Stomach (tissue), 4 donors: Measurements from ENCODE around the gene MYO18B.

Experiments
- CTCF ChIP-seq, 7 experiments: fragments of 450-650 bp in 4 of 7; fragments of 200-600 bp in 3 of 7; sonication (generic) in 3 of 7; IDR thresholded peaks; one replicate each; pipeline ENCODE4 v1.5.1; 2016 to 2019; ENCODE audit warnings: antibody characterized with exemption in 7 of 7, control low read depth in 2 of 7, mild to moderate bottlenecking in 1 of 7
- EP300 ChIP-seq: sonication (generic); formaldehyde crosslinking; IDR thresholded peaks from one replicate; pipeline ENCODE4 v1.6.1; 2017; ENCODE audit warnings: antibody characterized with exemption
- POLR2AphosphoS5 ChIP-seq, 3 donors: sonication (generic); formaldehyde crosslinking; IDR thresholded peaks; one replicate each; pipeline ENCODE4 v1.6.1; 2016; ENCODE audit warnings: antibody characterized with exemption in 3 of 3

- TF ChIP-seq CTCF (IDR thresholded peaks at IDR 0.05) (no peak), EP300 (no peak), POLR2AphosphoS5 (IDR thresholded peaks at IDR 0.05) (no peak)
Measured at GRCh38 chr22:25704701-25705100, 37.3 kb upstream of the MYO18B start.
